ENCODE data around the gene CLIP2. TPM values are rescaled to one million over a fixed set of nuclear protein-coding genes. Genes with fewer than 3 reads are reported as not detected.

CLIP2 gene
- total RNA-seq, result 21.2 and 43.4 TPM in 2 replicates

DNA sequence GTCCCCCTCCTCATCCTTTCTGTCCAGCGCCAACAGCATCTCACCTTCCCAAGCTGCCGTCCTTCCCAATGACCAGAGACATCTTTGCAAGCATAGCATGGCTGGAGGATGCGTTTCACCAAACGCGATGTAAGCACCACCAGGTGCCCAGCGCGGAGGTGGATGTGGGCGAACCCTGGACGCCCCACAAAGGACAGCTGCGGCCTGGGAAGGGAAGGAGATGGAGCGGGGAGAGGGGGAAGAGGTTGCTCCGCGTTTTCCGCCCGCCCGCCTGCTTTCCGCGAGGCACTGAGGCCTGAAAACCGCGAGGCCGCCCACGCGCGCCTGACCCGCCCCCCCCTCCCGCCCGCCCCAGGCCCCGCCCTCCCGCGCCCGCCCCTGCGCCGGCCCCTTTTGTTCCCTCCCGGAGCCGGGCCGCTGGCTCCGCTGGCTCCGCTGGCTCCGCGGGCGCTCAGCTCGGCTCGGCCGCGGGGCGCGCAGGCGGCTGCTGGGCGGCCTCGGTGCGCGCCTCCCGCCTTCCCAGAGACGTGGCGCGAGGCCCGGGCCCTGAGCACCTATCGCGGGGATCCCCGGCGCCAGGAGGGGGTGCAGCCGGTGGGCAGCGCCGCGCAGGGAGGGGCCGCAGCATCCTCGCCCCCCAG lies at the start of gene CLIP2:
Gene CLIP2, plus strand, starts transcription at position 390 of the 641 bp plus-strand sequence. CDS start 28,140 bp downstream, outside the sequence.

DNA sequence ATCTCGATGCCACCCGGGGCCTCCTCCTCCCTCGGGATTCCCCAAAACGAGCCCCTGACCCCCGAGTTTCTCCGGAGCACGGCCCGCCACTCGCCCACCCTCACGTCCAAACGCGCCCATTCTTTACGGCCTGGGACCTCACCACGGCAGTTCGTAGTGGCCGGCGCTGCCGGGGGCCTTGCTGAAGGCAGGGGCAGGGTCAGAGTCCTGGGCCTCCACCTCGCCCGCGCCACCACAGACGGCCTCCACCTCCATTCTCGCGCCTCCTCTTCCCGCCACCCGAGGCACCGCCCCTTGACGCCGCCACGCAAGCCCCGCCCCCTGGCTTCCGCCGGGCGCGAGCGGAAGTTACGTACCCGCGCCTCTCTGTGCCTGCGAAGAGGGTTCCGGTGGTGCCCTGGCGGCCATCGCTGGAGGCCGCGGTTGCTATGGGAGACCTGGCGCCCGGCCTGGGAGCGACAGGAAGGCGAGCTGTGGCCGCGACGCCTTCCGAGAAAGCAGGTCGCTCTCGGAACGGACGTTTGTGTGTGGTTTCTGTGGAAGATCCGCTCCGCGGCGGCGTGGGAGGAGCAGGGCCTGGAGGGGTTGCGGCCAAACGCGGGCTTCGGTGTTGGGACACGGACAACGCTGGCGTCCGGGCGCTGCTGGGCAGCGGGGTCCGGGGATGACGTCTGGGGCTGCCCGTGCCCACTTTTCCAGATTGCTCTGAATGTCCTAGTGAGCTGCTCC lies 34.9 kb upstream of the CLIP2 start, which contains the start of gene RFC2:
Gene RFC2, minus strand, starts transcription at position 271 of the 729 bp plus-strand sequence. Its CDS starts 16 bp downstream, at position 255.

GRCh38 chr7:74453322-74454011 lies 164.3 kb downstream of the CLIP2 start, which contains the start of gene GTF2IRD1:
TSS of gene GTF2IRD1 (plus strand) at chr7:74453906. CDS start at chr7:74508081, 54,175 bp downstream.

Other genes with a start within 250 kb of the CLIP2 start
- gene LIMK1, start 205.6 kb upstream of the CLIP2 start, total RNA-seq, result 77.9 and 94.3 TPM in 2 replicates
- 260 and 303 TPM in 2 replicates for gene EIF4H, start 115.1 kb upstream of the CLIP2 start, total RNA-seq
- 0.25 and 1.1 TPM in 2 replicates for gene LAT2, start 79.4 kb upstream of the CLIP2 start, total RNA-seq
- gene RFC2, start 35.0 kb upstream of the CLIP2 start, total RNA-seq, result 15.2 and 52.0 TPM in 2 replicates
- gene GTF2IRD1, start 164.5 kb downstream of the CLIP2 start, total RNA-seq, result 25.9 and 57.0 TPM in 2 replicates